MCF 10A (cell line): ENCODE results near the gene ARHGEF16. TPM values are rescaled to one million over a fixed set of nuclear protein-coding genes. Genes with fewer than 3 reads are reported as not detected.

Source experiments
- BruUV-seq: library from RNA; stranded (reverse); fragments of 400-500 nt; replicated peaks from 2 replicates; lab custom pipeline; 2021; lab: Mats Ljungman, UMichigan
- CTCF ChIA-PET: fragments of 300-600 bp; sonication (Branson Sonifier 250); formaldehyde crosslinking; extraction: SDS; loops from one replicate; lab custom pipeline; 2021; ENCODE audit warnings: antibody characterized with exemption, inconsistent platforms; lab: Yijun Ruan, JAX
- POLR2A ChIA-PET: fragments of 300-600, 350-650 bp; sonication (Branson Sonifier 250); formaldehyde crosslinking; extraction: SDS; loops from one replicate; lab custom pipeline; 2020; ENCODE audit warnings: antibody characterized with exemption, inconsistent platforms; lab: Yijun Ruan, JAX
- DNase-seq: peaks from one replicate; pipeline ENCODE4 v3.0.0-alpha.2; 2018; ENCODE audit not compliant: unreplicated experiment
- H3K27ac Mint-ChIP-seq: one replicate; pipeline ENCODE4 v1.8.0; 2022; ENCODE audit warnings: mild to moderate bottlenecking, low read depth, mixed read lengths; ENCODE audit not compliant: unreplicated experiment
- H3K27me3 Mint-ChIP-seq: one replicate; pipeline ENCODE4 v1.8.0; 2022; ENCODE audit warnings: mixed read lengths; ENCODE audit not compliant: insufficient read depth, unreplicated experiment
- H3K36me3 Mint-ChIP-seq: one replicate; pipeline ENCODE4 v1.8.0; 2022; ENCODE audit warnings: mild to moderate bottlenecking, moderate library complexity, mixed read lengths; ENCODE audit not compliant: insufficient read depth, unreplicated experiment
- H3K4me1 Mint-ChIP-seq: one replicate; pipeline ENCODE4 v1.8.0; 2022; ENCODE audit warnings: mixed read lengths; ENCODE audit not compliant: insufficient read depth, unreplicated experiment
- H3K4me3 Mint-ChIP-seq: one replicate; pipeline ENCODE4 v1.8.0; 2022; ENCODE audit warnings: mild to moderate bottlenecking, moderate library complexity, mixed read lengths; ENCODE audit not compliant: unreplicated experiment
- H3K9me3 Mint-ChIP-seq: one replicate; pipeline ENCODE4 v1.8.0; 2022; ENCODE audit warnings: mixed read lengths; ENCODE audit not compliant: unreplicated experiment
- CTCF ChIP-seq: fragments of 200-600 bp; IDR thresholded peaks from one replicate; pipeline ENCODE4 v1.8.0; 2022; ENCODE audit warnings: antibody characterized with exemption, mild to moderate bottlenecking; ENCODE audit not compliant: unreplicated experiment
- intact Hi-C: fragments of 100-400 bp; cut with micrococcal nuclease; formaldehyde crosslinking; loops from 2 replicates; pipeline ENCODE4 v1.14.1; 2022
- total RNA-seq: library from RNA; stranded (reverse); gene quantifications from 2 replicates; pipeline ENCODE4 v1.2.3, GENCODE V29; 2022

ARHGEF16 gene
- total RNA-seq, 1 experiment from 2014 or later = 8.6 TPM

- BruUV-seq = no TSS peak
Observed at GRCh38 chr1:3465091-3465934, 10.8 kb downstream of the ARHGEF16 start.

GRCh38 chr1:3465935-3466321 is 11.5 kb downstream of the ARHGEF16 start:
- H3K4me1 Mint-ChIP-seq = peaks cover 9% of the 10 kb centered on the region
- no peaks in the 10 kb centered on the region for H3K9me3 Mint-ChIP-seq
- BruUV-seq = no TSS peak
- no peaks in the 10 kb centered on the region for H3K27me3 Mint-ChIP-seq
- DNase-seq = no peak
- no peak for TF ChIP-seq CTCF
- H3K27ac Mint-ChIP-seq = no peak overlapping the region
- intact Hi-C loops = no loop called here
- ChIA-PET CTCF (interaction anchor here (1.8 kb wide), 1 partner anchor 13 kb away, joined by 5 read pairs; no protein-coding TSS in a partner anchor), POLR2A (interaction anchor here (1.5 kb wide), 1 partner anchor 13 kb away, joined by 4 read pairs; no protein-coding TSS in a partner anchor)
- H3K36me3 Mint-ChIP-seq = no peaks in the 10 kb centered on the region
- H3K4me3 Mint-ChIP-seq = no peak overlapping the region

More at GRCh38 chr1:3465091-3465934, 10.8 kb downstream of the ARHGEF16 start:
- Mint-ChIP-seq H3K9me3 (no peaks in the 10 kb centered on the region), H3K27ac (no peak overlapping the region), H3K4me3 (no peak overlapping the region), H3K27me3 (no peaks in the 10 kb centered on the region), H3K36me3 (no peaks in the 10 kb centered on the region), H3K4me1 (peaks cover 3% of the 10 kb centered on the region)
- intact Hi-C loops = no loop called here
- no peak for DNase-seq
- POLR2A ChIA-PET = no interaction called here
- CTCF ChIA-PET = interaction anchor here (1.8 kb wide), 1 partner anchor 12 kb away, joined by 5 read pairs; no protein-coding TSS in a partner anchor
- TF ChIP-seq CTCF = no peak

- no peaks in the 10 kb centered on the region for H3K9me3 Mint-ChIP-seq
- DNase-seq = no peak
- POLR2A ChIA-PET = interaction anchor here (1.5 kb wide), 1 partner anchor 14 kb away, joined by 4 read pairs; no protein-coding TSS in a partner anchor
- H3K27ac Mint-ChIP-seq = no peak overlapping the region
- no peaks in the 10 kb centered on the region for H3K36me3 Mint-ChIP-seq
- no peak overlapping the region for H3K4me3 Mint-ChIP-seq
- H3K4me1 Mint-ChIP-seq = peaks cover 10% of the 10 kb centered on the region
- no TSS peak for BruUV-seq
- TF ChIP-seq CTCF = no peak
- H3K27me3 Mint-ChIP-seq = no peaks in the 10 kb centered on the region
- intact Hi-C loops = no loop called here
- CTCF ChIA-PET = interaction anchor here (0.7 to 1.8 kb wide), 2 partner anchors 13 to 18 kb away, joined by 3 to 5 read pairs; no protein-coding TSS in a partner anchor
Observed at GRCh38 chr1:3466366-3467075, 12.1 kb downstream of the ARHGEF16 start.
